GM12864 (cell line): ENCODE results near the gene SRSF3.

ENCODE experiments used
- DNase-seq: peaks from one replicate; pipeline ENCODE4 v3.0.0-alpha.2; 2011; ENCODE audit warnings: low read depth
- H3K4me3 ChIP-seq: 2 replicates; pipeline ENCODE4 v1.5.1; 2011; ENCODE audit warnings: mild to moderate bottlenecking, low read depth, low read length, control low read depth
- CTCF ChIP-seq: IDR thresholded peaks from 2 replicates; pipeline ENCODE4 v1.5.1; 2011; ENCODE audit warnings: low read depth, mild to moderate bottlenecking, moderate library complexity, low read length, control low read depth, inconsistent platforms; ENCODE audit errors: missing control alignments

The SRSF3 gene

GRCh38 chr6:36631326-36632011 is 37.3 kb downstream of the SRSF3 start:
- H3K4me3 ChIP-seq: no peak overlapping the region
- no peak for DNase-seq
- no peak for TF ChIP-seq CTCF

GRCh38 chr6:36633370-36633769 is 39.2 kb downstream of the SRSF3 start:
- TF ChIP-seq CTCF: no peak
- DNase-seq: no peak
- no peak overlapping the region for H3K4me3 ChIP-seq

GRCh38 chr6:36633915-36634314 is 39.8 kb downstream of the SRSF3 start:
- DNase-seq: no peak
- no peak overlapping the region for H3K4me3 ChIP-seq

GRCh38 chr6:36634317-36635108 is 40.4 kb downstream of the SRSF3 start:
- TF ChIP-seq CTCF: no peak
- H3K4me3 ChIP-seq: no peak overlapping the region
- DNase-seq: no peak

More at GRCh38 chr6:36633915-36634314, 39.8 kb downstream of the SRSF3 start:
- TF ChIP-seq CTCF: no peak

GRCh38 chr6:36636283-36636682 is 42.1 kb downstream of the SRSF3 start:
- no peak for TF ChIP-seq CTCF
- DNase-seq: no peak
- H3K4me3 ChIP-seq: no peak overlapping the region

- DNase-seq: no peak
- no peak for TF ChIP-seq CTCF
- H3K4me3 ChIP-seq: no peak overlapping the region
Measured at GRCh38 chr6:36636687-36637418, 42.7 kb downstream of the SRSF3 start.
